ENCODE results near the gene RALGDS. TPM values are rescaled to one million over a fixed set of nuclear protein-coding genes. Genes with fewer than 3 reads are reported as not detected.
A peak's percentile ranks its signal among the peaks of the same experiment; 100 is the strongest.

Gene RALGDS
- total and polyA plus RNA-seq, 2 experiments from 2014 or later, result 8.6 to 20.3 TPM

DNA sequence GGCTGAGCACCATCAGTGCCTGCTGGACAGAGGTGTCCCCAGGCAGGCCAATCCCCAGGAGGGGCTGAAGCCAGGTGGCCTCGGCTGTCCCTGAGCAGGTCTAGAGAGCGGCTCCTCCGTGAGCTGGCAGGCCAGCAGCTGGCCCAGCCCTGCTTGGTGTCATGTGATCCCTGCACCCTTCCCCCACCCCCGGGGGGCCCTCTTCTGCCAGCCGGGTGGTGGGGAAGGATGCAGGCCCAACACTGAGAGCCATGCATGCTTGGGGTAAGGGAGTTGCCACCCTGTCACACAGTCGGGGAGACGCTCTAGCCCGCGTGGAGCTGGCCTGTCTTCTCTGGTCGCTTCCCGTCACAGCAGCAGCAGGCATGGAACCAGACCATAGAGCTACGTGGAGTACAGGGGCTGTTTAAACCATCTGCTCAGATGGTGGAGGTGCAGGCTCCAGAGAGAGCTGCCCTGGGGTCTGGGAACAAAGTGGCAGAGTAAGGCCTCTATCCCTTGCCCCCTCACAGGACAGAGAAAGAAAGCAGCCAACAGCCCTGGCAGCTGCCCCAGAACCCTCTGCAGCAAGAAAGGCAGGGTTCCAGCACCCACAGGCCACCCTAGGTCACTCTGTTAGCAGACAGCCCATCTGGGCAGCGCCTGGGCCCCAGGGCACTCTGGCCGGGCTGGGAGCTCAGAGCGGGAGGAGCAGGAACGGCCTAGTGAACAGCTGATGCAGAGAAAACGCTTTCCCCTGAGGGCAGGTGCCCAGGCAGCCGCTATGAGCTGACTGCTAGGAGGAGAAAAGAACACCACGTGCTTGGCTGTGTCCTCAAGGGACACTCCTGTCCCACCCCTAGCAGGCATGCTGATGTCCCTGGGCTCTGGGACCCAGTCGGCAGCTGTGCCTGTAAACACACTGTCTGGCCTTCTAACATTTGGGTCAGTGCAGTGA is 6.8 kb downstream of the RALGDS start:
- no peaks in the 10 kb centered on the region for H3K9me2 ChIP-seq (ENCODE audit: insufficient read depth)
- H3K27ac ChIP-seq (ENCODE audit: low read depth), result no peak overlapping the region
- no peaks in the 10 kb centered on the region for H3K4me1 ChIP-seq (ENCODE audit: insufficient read depth)
- no peaks in the 10 kb centered on the region for H3K79me2 ChIP-seq (replicated peaks; ENCODE audit: insufficient read depth)
- peaks cover 18% of the 10 kb centered on the region; the same call in 1 of the 2 replicates for H3K27me3 ChIP-seq (ENCODE audit: insufficient read depth)
- ATAC-seq (peak; percentile 18), DNase-seq (ENCODE audit: low spot score) (no peak)
- 0 out of 2 replicates have a peak, but pooled peaks cover 2% of the 10 kb centered on the region for H3F3A ChIP-seq (replicated peaks; ENCODE audit: low read depth)
- Mint-ChIP-seq H3K36me3 (ENCODE audit: low read depth) (peaks cover 3% of the 10 kb centered on the region; the same call in 1 of the 3 replicates), H3K4me3 (no peak overlapping the region), H3K4me1 (peaks cover 10% of the 10 kb centered on the region), H3K9me3 (no peaks in the 10 kb centered on the region), H3K27ac (no peak overlapping the region), H3K27me3 (ENCODE audit: insufficient read depth, low read depth, poor library complexity) (peaks cover 24% of the 10 kb centered on the region)
- TF ChIP-seq, protein P1, sequence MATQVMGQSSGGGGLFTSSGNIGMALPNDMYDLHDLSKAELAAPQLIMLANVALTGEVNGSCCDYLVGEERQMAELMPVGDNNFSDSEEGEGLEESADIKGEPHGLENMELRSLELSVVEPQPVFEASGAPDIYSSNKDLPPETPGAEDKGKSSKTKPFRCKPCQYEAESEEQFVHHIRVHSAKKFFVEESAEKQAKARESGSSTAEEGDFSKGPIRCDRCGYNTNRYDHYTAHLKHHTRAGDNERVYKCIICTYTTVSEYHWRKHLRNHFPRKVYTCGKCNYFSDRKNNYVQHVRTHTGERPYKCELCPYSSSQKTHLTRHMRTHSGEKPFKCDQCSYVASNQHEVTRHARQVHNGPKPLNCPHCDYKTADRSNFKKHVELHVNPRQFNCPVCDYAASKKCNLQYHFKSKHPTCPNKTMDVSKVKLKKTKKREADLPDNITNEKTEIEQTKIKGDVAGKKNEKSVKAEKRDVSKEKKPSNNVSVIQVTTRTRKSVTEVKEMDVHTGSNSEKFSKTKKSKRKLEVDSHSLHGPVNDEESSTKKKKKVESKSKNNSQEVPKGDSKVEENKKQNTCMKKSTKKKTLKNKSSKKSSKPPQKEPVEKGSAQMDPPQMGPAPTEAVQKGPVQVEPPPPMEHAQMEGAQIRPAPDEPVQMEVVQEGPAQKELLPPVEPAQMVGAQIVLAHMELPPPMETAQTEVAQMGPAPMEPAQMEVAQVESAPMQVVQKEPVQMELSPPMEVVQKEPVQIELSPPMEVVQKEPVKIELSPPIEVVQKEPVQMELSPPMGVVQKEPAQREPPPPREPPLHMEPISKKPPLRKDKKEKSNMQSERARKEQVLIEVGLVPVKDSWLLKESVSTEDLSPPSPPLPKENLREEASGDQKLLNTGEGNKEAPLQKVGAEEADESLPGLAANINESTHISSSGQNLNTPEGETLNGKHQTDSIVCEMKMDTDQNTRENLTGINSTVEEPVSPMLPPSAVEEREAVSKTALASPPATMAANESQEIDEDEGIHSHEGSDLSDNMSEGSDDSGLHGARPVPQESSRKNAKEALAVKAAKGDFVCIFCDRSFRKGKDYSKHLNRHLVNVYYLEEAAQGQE (IDR thresholded peaks at IDR 0.05; ENCODE audit: unreplicated experiment), result no peak
- TF ChIP-seq STAT1 (IDR thresholded peaks at IDR 0.05; ENCODE audit: unreplicated experiment), result no peak
- no peak for TF ChIP-seq JUNB (IDR thresholded peaks at IDR 0.05; ENCODE audit: unreplicated experiment)
- TF ChIP-seq ETS1 (IDR thresholded peaks at IDR 0.05), result no peak
- no peak for TF ChIP-seq EZH2 (IDR thresholded peaks at IDR 0.05; ENCODE audit: low read depth, unreplicated experiment)
- no peak for TF ChIP-seq POLR2AphosphoS5 (IDR thresholded peaks at IDR 0.05; ENCODE audit: low read depth)
- TF ChIP-seq ZNF114 (CRISPR knock-in tag; IDR thresholded peaks at IDR 0.05), result no peak
- TF ChIP-seq NANOG (IDR thresholded peaks at IDR 0.05; ENCODE audit: borderline replicate concordance), result no peak
- no peak for TF ChIP-seq CREB1 (CRISPR knock-in tag; IDR thresholded peaks at IDR 0.05; ENCODE audit: low read depth)
- no peak for TF ChIP-seq EZH2phosphoT487 (IDR thresholded peaks at IDR 0.05; ENCODE audit: unreplicated experiment)
- TF ChIP-seq, protein P2, sequence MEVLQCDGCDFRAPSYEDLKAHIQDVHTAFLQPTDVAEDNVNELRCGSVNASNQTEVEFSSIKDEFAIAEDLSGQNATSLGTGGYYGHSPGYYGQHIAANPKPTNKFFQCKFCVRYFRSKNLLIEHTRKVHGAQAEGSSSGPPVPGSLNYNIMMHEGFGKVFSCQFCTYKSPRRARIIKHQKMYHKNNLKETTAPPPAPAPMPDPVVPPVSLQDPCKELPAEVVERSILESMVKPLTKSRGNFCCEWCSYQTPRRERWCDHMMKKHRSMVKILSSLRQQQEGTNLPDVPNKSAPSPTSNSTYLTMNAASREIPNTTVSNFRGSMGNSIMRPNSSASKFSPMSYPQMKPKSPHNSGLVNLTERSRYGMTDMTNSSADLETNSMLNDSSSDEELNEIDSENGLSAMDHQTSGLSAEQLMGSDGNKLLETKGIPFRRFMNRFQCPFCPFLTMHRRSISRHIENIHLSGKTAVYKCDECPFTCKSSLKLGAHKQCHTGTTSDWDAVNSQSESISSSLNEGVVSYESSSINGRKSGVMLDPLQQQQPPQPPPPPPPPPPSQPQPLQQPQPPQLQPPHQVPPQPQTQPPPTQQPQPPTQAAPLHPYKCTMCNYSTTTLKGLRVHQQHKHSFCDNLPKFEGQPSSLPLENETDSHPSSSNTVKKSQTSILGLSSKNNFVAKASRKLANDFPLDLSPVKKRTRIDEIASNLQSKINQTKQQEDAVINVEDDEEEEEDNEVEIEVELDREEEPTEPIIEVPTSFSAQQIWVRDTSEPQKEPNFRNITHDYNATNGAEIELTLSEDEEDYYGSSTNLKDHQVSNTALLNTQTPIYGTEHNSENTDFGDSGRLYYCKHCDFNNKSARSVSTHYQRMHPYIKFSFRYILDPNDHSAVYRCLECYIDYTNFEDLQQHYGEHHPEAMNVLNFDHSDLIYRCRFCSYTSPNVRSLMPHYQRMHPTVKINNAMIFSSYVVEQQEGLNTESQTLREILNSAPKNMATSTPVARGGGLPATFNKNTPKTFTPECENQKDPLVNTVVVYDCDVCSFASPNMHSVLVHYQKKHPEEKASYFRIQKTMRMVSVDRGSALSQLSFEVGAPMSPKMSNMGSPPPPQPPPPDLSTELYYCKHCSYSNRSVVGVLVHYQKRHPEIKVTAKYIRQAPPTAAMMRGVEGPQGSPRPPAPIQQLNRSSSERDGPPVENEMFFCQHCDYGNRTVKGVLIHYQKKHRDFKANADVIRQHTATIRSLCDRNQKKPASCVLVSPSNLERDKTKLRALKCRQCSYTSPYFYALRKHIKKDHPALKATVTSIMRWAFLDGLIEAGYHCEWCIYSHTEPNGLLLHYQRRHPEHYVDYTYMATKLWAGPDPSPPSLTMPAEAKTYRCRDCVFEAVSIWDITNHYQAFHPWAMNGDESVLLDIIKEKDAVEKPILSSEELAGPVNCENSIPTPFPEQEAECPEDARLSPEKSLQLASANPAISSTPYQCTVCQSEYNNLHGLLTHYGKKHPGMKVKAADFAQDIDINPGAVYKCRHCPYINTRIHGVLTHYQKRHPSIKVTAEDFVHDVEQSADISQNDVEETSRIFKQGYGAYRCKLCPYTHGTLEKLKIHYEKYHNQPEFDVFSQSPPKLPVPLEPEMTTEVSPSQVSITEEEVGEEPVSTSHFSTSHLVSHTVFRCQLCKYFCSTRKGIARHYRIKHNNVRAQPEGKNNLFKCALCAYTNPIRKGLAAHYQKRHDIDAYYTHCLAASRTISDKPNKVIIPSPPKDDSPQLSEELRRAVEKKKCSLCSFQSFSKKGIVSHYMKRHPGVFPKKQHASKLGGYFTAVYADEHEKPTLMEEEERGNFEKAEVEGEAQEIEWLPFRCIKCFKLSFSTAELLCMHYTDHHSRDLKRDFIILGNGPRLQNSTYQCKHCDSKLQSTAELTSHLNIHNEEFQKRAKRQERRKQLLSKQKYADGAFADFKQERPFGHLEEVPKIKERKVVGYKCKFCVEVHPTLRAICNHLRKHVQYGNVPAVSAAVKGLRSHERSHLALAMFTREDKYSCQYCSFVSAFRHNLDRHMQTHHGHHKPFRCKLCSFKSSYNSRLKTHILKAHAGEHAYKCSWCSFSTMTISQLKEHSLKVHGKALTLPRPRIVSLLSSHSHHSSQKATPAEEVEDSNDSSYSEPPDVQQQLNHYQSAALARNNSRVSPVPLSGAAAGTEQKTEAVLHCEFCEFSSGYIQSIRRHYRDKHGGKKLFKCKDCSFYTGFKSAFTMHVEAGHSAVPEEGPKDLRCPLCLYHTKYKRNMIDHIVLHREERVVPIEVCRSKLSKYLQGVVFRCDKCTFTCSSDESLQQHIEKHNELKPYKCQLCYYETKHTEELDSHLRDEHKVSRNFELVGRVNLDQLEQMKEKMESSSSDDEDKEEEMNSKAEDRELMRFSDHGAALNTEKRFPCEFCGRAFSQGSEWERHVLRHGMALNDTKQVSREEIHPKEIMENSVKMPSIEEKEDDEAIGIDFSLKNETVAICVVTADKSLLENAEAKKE (CRISPR knock-in tag; IDR thresholded peaks at IDR 0.05), result no peak
- no peaks in the 10 kb centered on the region for H3K36me3 ChIP-seq (ENCODE audit: insufficient read depth)
- H3K4me3 ChIP-seq, result no peak overlapping the region
- no peak overlapping the region for H3K4me2 ChIP-seq
- H2AFZ ChIP-seq, result no peak overlapping the region
- H4K20me1 ChIP-seq (replicated peaks; ENCODE audit: insufficient read depth), result no peaks in the 10 kb centered on the region; the same call in 1 of the 2 replicates
